K562 (cell line): Measurements from ENCODE around the gene ZNF319. TPM values are rescaled to one million over a fixed set of nuclear protein-coding genes. Genes with fewer than 3 reads are reported as not detected.

Experiments used
- ATF1 ChIP-seq, 2 experiments: fragments of 450-650 bp in 1 of 2; IDR thresholded peaks; 2 replicates each; pipeline ENCODE4 v1.6.1; 2016; ENCODE audit warnings: missing compliant biosample characterization in 1 of 2, missing genetic modification characterization in 1 of 2
- BRCA1 ChIP-seq, 2 experiments: fragments of 450-650 bp in 1 of 2; sonication (generic) in 1 of 2; formaldehyde crosslinking in 1 of 2; IDR thresholded peaks; 2 replicates each; pipeline versions ENCODE4 v1.5.0 to v1.6.1; 2017 to 2020; ENCODE audit warnings: mild to moderate bottlenecking in 1 of 2, missing genetic modification reagents in 1 of 2
- BRD4 ChIP-seq: fragments of 200-600 bp; sonication (generic); IDR thresholded peaks from 2 replicates; pipeline ENCODE4 v1.6.1; 2017; ENCODE audit warnings: inconsistent platforms
- CHD1 ChIP-seq: fragments of 200-600 bp; sonication (generic); IDR thresholded peaks from one replicate; pipeline ENCODE4 v1.6.1; 2012; ENCODE audit warnings: mild to moderate bottlenecking, moderate library complexity, low read length, inconsistent platforms
- CHD4 ChIP-seq: fragments of 200-600 bp; sonication (generic); IDR thresholded peaks from 3 replicates; pipeline ENCODE4 v1.6.1; 2012; ENCODE audit warnings: low read depth, mild to moderate bottlenecking, mixed read lengths, low read length, inconsistent platforms; ENCODE audit not compliant: insufficient read depth, insufficient replicate concordance, poor library complexity, severe bottlenecking
- CTCFL ChIP-seq: IDR thresholded peaks from 2 replicates; pipeline ENCODE4 v1.6.1; 2011; ENCODE audit warnings: borderline replicate concordance, low read depth, mild to moderate bottlenecking, moderate library complexity, low read length; ENCODE audit not compliant: insufficient read depth, poor library complexity, severe bottlenecking
- FOXM1 ChIP-seq, 2 experiments: fragments of 450-650 bp in 1 of 2; sonication (generic) in 1 of 2; formaldehyde crosslinking in 1 of 2; IDR thresholded peaks; 2 replicates each; pipeline versions ENCODE4 v1.6.1 to v1.9.0; 2017 to 2022; ENCODE audit warnings: low read depth in 2 of 2, mild to moderate bottlenecking in 2 of 2, missing genetic modification reagents in 1 of 2, moderate library complexity in 1 of 2
- GATA2 ChIP-seq: sonication (generic); formaldehyde crosslinking; IDR thresholded peaks from 2 replicates; pipeline ENCODE4 v1.4.0; 2020; ENCODE audit warnings: mild to moderate bottlenecking, missing genetic modification reagents
- ILF3 ChIP-seq: fragments of 450-650 bp; IDR thresholded peaks from 2 replicates; pipeline ENCODE4 v1.6.1; 2018; ENCODE audit warnings: antibody characterized with exemption, mild to moderate bottlenecking, moderate library complexity, borderline replicate concordance
- NCOA6 ChIP-seq: fragments of 450-650 bp; IDR thresholded peaks from 2 replicates; pipeline ENCODE4 v1.6.1; 2017; ENCODE audit warnings: mild to moderate bottlenecking
- NR1H2 ChIP-seq: sonication (generic); formaldehyde crosslinking; IDR thresholded peaks from 2 replicates; pipeline ENCODE4 v1.4.0; 2020; ENCODE audit warnings: mild to moderate bottlenecking, missing genetic modification reagents
- NR2C2 ChIP-seq, 2 experiments: fragments of 200-800 bp in 1 of 2; sonication (Bioruptor generic) in 1 of 2; sonication (generic) in 1 of 2; formaldehyde crosslinking in 1 of 2; IDR thresholded peaks; 2 replicates each; pipeline versions ENCODE4 v1.6.1 to v1.8.0; 2016 to 2022; ENCODE audit warnings: mild to moderate bottlenecking in 1 of 2, missing compliant biosample characterization in 1 of 2, missing genetic modification characterization in 1 of 2, missing genetic modification reagents in 1 of 2
- PML ChIP-seq: IDR thresholded peaks from 2 replicates; pipeline ENCODE4 v1.6.1; 2012; ENCODE audit warnings: low read length, inconsistent platforms
- RBFOX2 ChIP-seq: fragments of 200-400 bp; formaldehyde crosslinking; IDR thresholded peaks from 2 replicates; pipeline ENCODE4 v1.6.1; 2017; ENCODE audit warnings: low read depth, mild to moderate bottlenecking, low read length, moderate library complexity
- SUPT5H ChIP-seq: fragments of 450-650 bp; IDR thresholded peaks from 2 replicates; pipeline ENCODE4 v1.6.1; 2016
- TAF15 ChIP-seq: fragments of 200-400 bp; formaldehyde crosslinking; IDR thresholded peaks from 2 replicates; pipeline ENCODE4 v1.6.1; 2017; ENCODE audit warnings: mild to moderate bottlenecking, low read depth, low read length, moderate library complexity
- ZEB2 ChIP-seq: fragments of 450-650 bp; IDR thresholded peaks from 2 replicates; pipeline ENCODE4 v1.6.1; 2016
- ZNF639 ChIP-seq, 2 experiments: fragments of 200-800 bp in 1 of 2; sonication (Bioruptor generic) in 1 of 2; sonication (generic) in 1 of 2; formaldehyde crosslinking in 1 of 2; IDR thresholded peaks in 1 of 2; conservative IDR thresholded peaks in 1 of 2; 2 replicates each; pipeline versions ENCODE4 v1.5.0 to v1.6.1; 2016 to 2020; ENCODE audit warnings: missing compliant biosample characterization in 1 of 2, missing genetic modification characterization in 1 of 2, missing genetic modification reagents in 1 of 2
- ZNF76 ChIP-seq: fragments of 250-450 bp; sonication (Bioruptor Pico); IDR thresholded peaks from 2 replicates; pipeline ENCODE4 v1.4.0; 2020; ENCODE audit warnings: mild to moderate bottlenecking, moderate library complexity, borderline replicate concordance
- ZSCAN32 ChIP-seq: fragments of 450-650 bp; formaldehyde crosslinking; IDR thresholded peaks from 2 replicates; pipeline ENCODE4 v1.4.0; 2020; ENCODE audit warnings: mild to moderate bottlenecking, moderate library complexity
- polyA plus RNA-seq, 8 experiments: library from polyadenylated mRNA; depleted of rRNA in 4 of 8; stranded (reverse) in 5 of 8; unstranded in 3 of 8; fragments of >200 nt; fragmentation: Nextera tagmentation in 2 of 8; fragmentation: Illumina TruSeq in 1 of 8; extraction: Ambion mirVana in 2 of 8; extraction: Trizol in 1 of 8; gene quantifications; 2 replicates each; pipeline versions ENCODE4 v1.2.1 to v1.2.3, GENCODE V29; 2011 to 2014; ENCODE audit warnings: inconsistent platforms in 1 of 8, missing spikeins in 1 of 8
- total RNA-seq, 7 experiments: library from RNA; depleted of rRNA in 6 of 7; stranded (reverse); fragments of >200 nt in 6 of 7; fragmentation: Illumina TruSeq in 2 of 7; extraction: Trizol in 2 of 7; gene quantifications; 2 replicates each; pipeline versions ENCODE4 v1.2.1 to v1.2.3, GENCODE V29; 2011 to 2021; ENCODE audit warnings: low replicate concordance in 1 of 7

The ZNF319 gene
- total and polyA plus RNA-seq, 9 of the 15 experiments (the other 6 are each of a cell fraction or from before 2014, with no cell fraction given) = 0.20 to 5.7 (median 1.4) TPM

- TF ChIP-seq ZNF639 (CRISPR knock-in tag; conservative IDR thresholded peaks at IDR 0.05 in 1 of 2, IDR thresholded peaks at IDR 0.05 in 1 of 2) (peak in 1 of 2 experiments; percentile 78; a peak in 2 of 4 replicates), CHD1 (no peak), NCOA6 (no peak), TAF15 (no peak), CHD4 (no peak), BRCA1 (IDR thresholded peaks at IDR 0.05) (no peak), BRCA1 (CRISPR knock-in tag; IDR thresholded peaks at IDR 0.05) (no peak), CTCFL (peak; percentile 97), ZNF76 (peak; percentile 33; the same call in 1 of the 2 replicates), GATA2 (no peak), ZSCAN32 (no peak), BRD4 (no peak), FOXM1 (IDR thresholded peaks at IDR 0.05; ENCODE audit: low read depth) (no peak), FOXM1 (CRISPR knock-in tag; IDR thresholded peaks at IDR 0.05; ENCODE audit: low read depth) (no peak), NR1H2 (CRISPR knock-in tag) (no peak), ATF1 (CRISPR knock-in tag; IDR thresholded peaks at IDR 0.05) (no peak), ATF1 (tag; IDR thresholded peaks at IDR 0.05) (peak; percentile 36; the same call in 1 of the 2 replicates), ZEB2 (peak; percentile 55; the same call in 1 of the 2 replicates), NR2C2 (CRISPR knock-in tag; IDR thresholded peaks at IDR 0.05) (no peak), NR2C2 (tag; IDR thresholded peaks at IDR 0.05) (peak; percentile 95), ILF3 (no peak), PML (peak; percentile 48; the same call in 1 of the 2 replicates), SUPT5H (peak; percentile 88), RBFOX2 (peak; percentile 85)
Observed at GRCh38 chr16:58000706-58001676, 519 bp upstream of the ZNF319 start, which contains the start of gene USB1 (continued).
